CD14-positive monocyte (primary cell): ENCODE results near the gene MT1A. TPM values are rescaled to one million over a fixed set of nuclear protein-coding genes. Genes with fewer than 3 reads are reported as not detected.

Experiments
- DNase-seq, 3 donors: peaks; one replicate each; pipeline ENCODE4 v3.0.0-alpha.2; 2011 to 2022
- H2AFZ ChIP-seq: 2 replicates; pipeline ENCODE4 v1.6.0; 2012; ENCODE audit warnings: mild to moderate bottlenecking, low read depth, low read length, inconsistent platforms; ENCODE audit not compliant: insufficient read depth, poor library complexity, severe bottlenecking
- H3K27ac ChIP-seq, 2 donors: 1 replicate in 1 of 2; 2 replicates in 1 of 2; pipeline ENCODE4 v1.5.1; 2012 to 2013; ENCODE audit warnings: low read length in 2 of 2, control low read depth in 1 of 2, inconsistent platforms in 1 of 2, low read depth in 1 of 2, mild to moderate bottlenecking in 1 of 2
- H3K27me3 ChIP-seq, 2 donors: one replicate each; pipeline versions ENCODE4 v1.6.0 to v1.6.1; 2011 to 2013; ENCODE audit warnings: low read length in 2 of 2; ENCODE audit not compliant: control insufficient read depth in 2 of 2, insufficient read depth in 2 of 2
- H3K36me3 ChIP-seq, 2 donors: replicated peaks in 1 of 2; 1 replicate in 1 of 2; 2 replicates in 1 of 2; pipeline versions ENCODE4 v1.5.1 to v1.6.1; 2012 to 2013; ENCODE audit warnings: low read length in 2 of 2, control low read depth in 1 of 2, inconsistent platforms in 1 of 2, mild to moderate bottlenecking in 1 of 2; ENCODE audit not compliant: insufficient read depth in 2 of 2, control insufficient read depth in 1 of 2
- H3K4me1 ChIP-seq, 2 donors: 1 replicate in 1 of 2; 2 replicates in 1 of 2; pipeline versions ENCODE4 v1.5.1 to v1.6.1; 2012 to 2013; ENCODE audit warnings: low read length in 2 of 2, control low read depth in 1 of 2, inconsistent platforms in 1 of 2, mild to moderate bottlenecking in 1 of 2, moderate library complexity in 1 of 2; ENCODE audit not compliant: insufficient read depth in 2 of 2, control insufficient read depth in 1 of 2
- H3K4me2 ChIP-seq: replicated peaks from 2 replicates; pipeline ENCODE3; 2012; ENCODE audit warnings: low read length, moderate library complexity, mild to moderate bottlenecking; ENCODE audit not compliant: poor library complexity, severe bottlenecking; ENCODE audit errors: extremely low read depth
- H3K4me3 ChIP-seq, 3 experiments: fragments of 200-600 bp in 1 of 3; sonication (generic) in 1 of 3; replicated peaks in 1 of 3; 1 replicate in 2 of 3; 2 replicates in 1 of 3; pipeline ENCODE4 v1.5.1; 2011 to 2013; ENCODE audit warnings: low read length in 3 of 3, mild to moderate bottlenecking in 3 of 3, control low read depth in 2 of 3, low read depth in 2 of 3, inconsistent platforms in 1 of 3, moderate library complexity in 1 of 3
- H3K79me2 ChIP-seq: 2 replicates; pipeline ENCODE4 v1.6.0; 2012; ENCODE audit warnings: mild to moderate bottlenecking, control low read depth, inconsistent platforms, low read length, moderate library complexity; ENCODE audit not compliant: insufficient read depth
- H3K9ac ChIP-seq: 2 replicates; pipeline ENCODE4 v1.6.0; 2017; ENCODE audit warnings: low read length, mild to moderate bottlenecking; ENCODE audit not compliant: insufficient read depth, poor library complexity, severe bottlenecking
- H3K9me3 ChIP-seq, 2 donors: replicated peaks in 1 of 2; 1 replicate in 1 of 2; 2 replicates in 1 of 2; pipeline versions ENCODE4 v1.5.1 to v1.6.1; 2012 to 2013; ENCODE audit warnings: low read length in 2 of 2, control low read depth in 1 of 2; ENCODE audit not compliant: control insufficient read depth in 1 of 2, insufficient read depth in 1 of 2
- H4K20me1 ChIP-seq: 2 replicates; pipeline ENCODE4 v1.6.0; 2012; ENCODE audit warnings: mild to moderate bottlenecking, low read length, control low read depth, moderate library complexity; ENCODE audit not compliant: insufficient read depth
- H3K27ac Mint-ChIP-seq, 7 donors: one replicate each; pipeline ENCODE4 v1.8.0; 2020; ENCODE audit warnings: mild to moderate bottlenecking in 7 of 7, mixed read lengths in 7 of 7, moderate library complexity in 6 of 7, inconsistent platforms in 2 of 7
- H3K27me3 Mint-ChIP-seq, 3 donors: one replicate each; pipeline ENCODE4 v1.8.0; 2021 to 2022; ENCODE audit warnings: low read depth in 3 of 3, mild to moderate bottlenecking in 3 of 3, mixed read lengths in 3 of 3, moderate library complexity in 3 of 3, inconsistent platforms in 1 of 3
- H3K36me3 Mint-ChIP-seq, 2 donors: one replicate each; pipeline ENCODE4 v1.8.0; 2020; ENCODE audit warnings: mixed read lengths in 2 of 2, inconsistent platforms in 1 of 2, mild to moderate bottlenecking in 1 of 2
- H3K4me1 Mint-ChIP-seq: one replicate; pipeline ENCODE4 v1.8.0; 2020; ENCODE audit warnings: mild to moderate bottlenecking, mixed read lengths
- H3K4me3 Mint-ChIP-seq, 2 donors: one replicate each; pipeline ENCODE4 v1.8.0; 2020; ENCODE audit warnings: mild to moderate bottlenecking in 2 of 2, mixed read lengths in 2 of 2, moderate library complexity in 1 of 2
- H3K9me3 Mint-ChIP-seq, 7 donors: one replicate each; pipeline ENCODE4 v1.8.0; 2020 to 2022; ENCODE audit warnings: mixed read lengths in 7 of 7, mild to moderate bottlenecking in 6 of 7, moderate library complexity in 6 of 7, inconsistent platforms in 2 of 7
- CTCF ChIP-seq: fragments of 200-600 bp; IDR thresholded peaks from one replicate; pipeline ENCODE4 v1.8.0; 2022; ENCODE audit warnings: antibody characterized with exemption, mild to moderate bottlenecking
- WGBS: methylation state at CpG from one replicate; pipeline ENCODE4 v1.1.5; 2013; ENCODE audit warnings: missing lambda C conversion rate; ENCODE audit not compliant: insufficient coverage; 5-methylcytosine and 5-hydroxymethylcytosine counted together
- intact Hi-C, 2 donors: fragments of 100-400 bp; cut with micrococcal nuclease; formaldehyde crosslinking; loops; one replicate each; pipeline versions ENCODE4 v1.15.0 to v1.15.1; 2023
- polyA plus RNA-seq, 3 donors: library from polyadenylated mRNA; depleted of rRNA in 1 of 3; unstranded in 2 of 3; stranded (reverse) in 1 of 3; fragments of 300-500 nt in 2 of 3; fragments of >200 nt in 1 of 3; fragmentation: Illumina TruSeq in 2 of 3; gene quantifications; 1 replicate in 2 of 3; 2 replicates in 1 of 3; pipeline ENCODE4 v1.2.3, GENCODE V29; 2012 to 2021

Gene MT1A
- polyA plus RNA-seq, 3 donors: not detected

GRCh38 chr16:56611281-56611833 lies 27.1 kb upstream of the MT1A start:
- Histone ChIP-seq H3K79me2 (no peaks in the 10 kb centered on the region), H3K4me1 (peaks cover 34 to 41% of the 10 kb centered on the region in 2 donors), H3K4me3 (no peak overlapping the region), H3K27ac (peak overlapping the region in 1 of 2 donors; percentile 93), H3K4me2 (no peak overlapping the region), H4K20me1 (no peaks in the 10 kb centered on the region), H3K9me3 (no peaks in the 10 kb centered on the region), H2AFZ (no peak overlapping the region), H3K36me3 (no peaks in the 10 kb centered on the region), H3K9ac (no peak overlapping the region), H3K27me3 (peaks cover 0 to 8% of the 10 kb centered on the region in 2 donors)
- Mint-ChIP-seq H3K4me3 (no peak overlapping the region), H3K36me3 (no peaks in the 10 kb centered on the region), H3K27me3 (peaks cover 8 to 10% (median 9%) of the 10 kb centered on the region in 3 donors), H3K27ac (peak overlapping the region in 6 of 7 donors; percentile 11 to 95 (median 85)), H3K4me1 (peaks cover 43% of the 10 kb centered on the region), H3K9me3 (peaks cover 0 to 3% (median 0%) of the 10 kb centered on the region in 7 donors)
- intact Hi-C loops: no loop called here
- 71% methylated on average over 1 of the region's 2 CpGs for WGBS
- DNase-seq: no peak
- no peak for TF ChIP-seq CTCF

- no peak overlapping the region for H3K4me3 ChIP-seq
- H2AFZ ChIP-seq: no peak overlapping the region
- no peak overlapping the region for H3K27ac Mint-ChIP-seq
- no peak for DNase-seq
- H4K20me1 ChIP-seq: no peaks in the 10 kb centered on the region
- H3K4me1 ChIP-seq: peaks cover 31 to 38% of the 10 kb centered on the region in 2 donors
- no peaks in the 10 kb centered on the region for H3K9me3 ChIP-seq
- H3K9me3 Mint-ChIP-seq: peaks cover 0 to 2% (median 0%) of the 10 kb centered on the region in 7 donors
- no peaks in the 10 kb centered on the region for H3K79me2 ChIP-seq
- intact Hi-C loops: no loop called here
- no peak overlapping the region for H3K27ac ChIP-seq
- no peak overlapping the region for H3K4me3 Mint-ChIP-seq
- H3K27me3 Mint-ChIP-seq: peaks cover 28 to 31% (median 30%) of the 10 kb centered on the region in 3 donors
- no peak overlapping the region for H3K9ac ChIP-seq
- H3K4me1 Mint-ChIP-seq: peaks cover 40% of the 10 kb centered on the region
- H3K4me2 ChIP-seq: no peak overlapping the region
- peaks cover 0 to under 1% of the 10 kb centered on the region in 2 donors for H3K36me3 Mint-ChIP-seq
- H3K36me3 ChIP-seq: no peaks in the 10 kb centered on the region
- peaks cover 13 to 31% of the 10 kb centered on the region in 2 donors for H3K27me3 ChIP-seq
- no peak for TF ChIP-seq CTCF
Measured at GRCh38 chr16:56613706-56614105, 24.8 kb upstream of the MT1A start.
